A549 (cell line): ENCODE measurements around the gene PCSK6. TPM values are rescaled to one million over a fixed set of nuclear protein-coding genes. Genes with fewer than 3 reads are reported as not detected.
"Not testable (repeated sequence)": the region's sequence is repeated elsewhere in the genome, so short reads cannot be mapped to it uniquely, and the experiment has no call there.

Source experiments
- ATAC-seq, 2 experiments: fragments of 200-7000 bp in 1 of 2; fragments of >200 bp in 1 of 2; cut with Nextera tagmentation in 1 of 2; cut with Tn5 transposase in 1 of 2; 3 replicates each; pipeline versions ENCODE4 v1.8.0 to v1.9.1; 2018 to 2020; ENCODE audit warnings: mild to moderate bottlenecking in 1 of 2, moderate library complexity in 1 of 2
- CTCF ChIA-PET: fragments of 300-600 bp; sonication (Branson Sonifier 250); formaldehyde crosslinking; extraction: SDS; loops from one replicate; lab custom pipeline; 2021; ENCODE audit warnings: antibody characterized with exemption, inconsistent platforms; lab: Yijun Ruan, JAX
- POLR2A ChIA-PET: fragments of 350-600 bp; formaldehyde crosslinking; extraction: SDS; loops from one replicate; lab custom pipeline; 2021; ENCODE audit warnings: antibody characterized with exemption, inconsistent platforms; lab: Yijun Ruan, JAX
- DNase-seq, 2 experiments: peaks; one replicate each; pipeline versions ENCODE4 v3.0.0 to v3.0.0-alpha.2; 2011 to 2016; ENCODE audit warnings: low read depth in 1 of 2, low spot score in 1 of 2
- FAIRE-seq: peaks from 2 replicates; lab custom pipeline; 2011; peaks lifted over from hg19 to GRCh38; lab: Jason Lieb, UNC
- H3K27ac ChIP-seq, 2 experiments: fragments of >200 bp; sonication (Bioruptor Twin); formaldehyde crosslinking; 3 replicates each; pipeline ENCODE4 v1.5.1; 2016 to 2017
- H3K4me1 ChIP-seq: fragments of >200 bp; sonication (Bioruptor Twin); formaldehyde crosslinking; 3 replicates; pipeline ENCODE4 v1.6.1; 2016
- H3K4me2 ChIP-seq: fragments of >200 bp; sonication (Bioruptor Twin); formaldehyde crosslinking; 3 replicates; pipeline ENCODE4 v1.6.1; 2016
- H3K4me3 ChIP-seq: fragments of >200 bp; sonication (Bioruptor Twin); formaldehyde crosslinking; 3 replicates; pipeline ENCODE4 v1.5.1; 2016
- H3K9me3 ChIP-seq: fragments of >200 bp; sonication (Bioruptor Twin); formaldehyde crosslinking; 3 replicates; pipeline ENCODE4 v1.6.1; 2016
- BHLHE40 ChIP-seq: IDR thresholded peaks from 2 replicates; pipeline ENCODE4 v1.6.1; 2012; ENCODE audit warnings: low read depth, low read length, inconsistent platforms
- CBX2 ChIP-seq: fragments of 200-600 bp; sonication (generic); IDR thresholded peaks from 2 replicates; pipeline ENCODE4 v1.6.1; 2016; ENCODE audit warnings: low read depth, mild to moderate bottlenecking, borderline replicate concordance
- CBX8 ChIP-seq: fragments of 200-600 bp; sonication (generic); IDR thresholded peaks from 2 replicates; pipeline ENCODE4 v1.6.1; 2016
- CHD4 ChIP-seq: fragments of 200-600 bp; sonication (generic); IDR thresholded peaks from 2 replicates; pipeline ENCODE4 v1.6.1; 2016; ENCODE audit warnings: antibody characterized with exemption, mild to moderate bottlenecking, borderline replicate concordance
- EP300 ChIP-seq, 2 experiments: fragments of >200 bp; sonication (Bioruptor Twin); formaldehyde crosslinking; IDR thresholded peaks; 2 replicates in 1 of 2; 3 replicates in 1 of 2; pipeline ENCODE4 v1.6.1; 2016 to 2017
- FOSB ChIP-seq: fragments of 250-450 bp; sonication (Bioruptor Pico); IDR thresholded peaks from 2 replicates; pipeline ENCODE4 v1.5.0; 2020; ENCODE audit warnings: mild to moderate bottlenecking, moderate library complexity
- FOSL2 ChIP-seq, 2 experiments: fragments of 450-650 bp in 1 of 2; fragments of >200 bp in 1 of 2; sonication (Bioruptor Twin) in 1 of 2; formaldehyde crosslinking; IDR thresholded peaks; 2 replicates each; pipeline versions ENCODE4 v1.5.0 to v1.6.1; 2016 to 2020; ENCODE audit warnings: mild to moderate bottlenecking in 1 of 2, moderate library complexity in 1 of 2
- HEYL ChIP-seq: fragments of 250-450 bp; sonication (Bioruptor Pico); IDR thresholded peaks from 2 replicates; pipeline ENCODE4 v1.8.0; 2021; ENCODE audit warnings: mild to moderate bottlenecking, moderate library complexity
- HMGXB4 ChIP-seq: fragments of 250-450 bp; sonication (Bioruptor Pico); IDR thresholded peaks from 2 replicates; pipeline ENCODE4 v1.5.0; 2021; ENCODE audit warnings: mild to moderate bottlenecking, moderate library complexity, borderline replicate concordance
- HOXB13 ChIP-seq: fragments of 250-450 bp; sonication (Bioruptor Pico); IDR thresholded peaks from 2 replicates; pipeline ENCODE4 v1.5.0; 2020; ENCODE audit warnings: low read depth, mild to moderate bottlenecking, moderate library complexity
- KDM5A ChIP-seq: fragments of 200-600 bp; sonication (generic); IDR thresholded peaks from 2 replicates; pipeline ENCODE4 v1.6.1; 2016; ENCODE audit warnings: antibody characterized with exemption, mild to moderate bottlenecking
- MAX ChIP-seq: IDR thresholded peaks from 2 replicates; pipeline ENCODE4 v1.6.1; 2012
- MYC ChIP-seq: IDR thresholded peaks from 2 replicates; pipeline ENCODE4 v1.6.1; 2012; ENCODE audit warnings: mild to moderate bottlenecking, inconsistent platforms, low read length, improper control_type of control experiment, borderline replicate concordance
- NR3C1 ChIP-seq: fragments of >200 bp; sonication (Bioruptor Twin); formaldehyde crosslinking; IDR thresholded peaks from 3 replicates; pipeline ENCODE4 v1.6.1; 2017
- POLR2A ChIP-seq: IDR thresholded peaks from 2 replicates; pipeline ENCODE4 v1.6.1; 2012; ENCODE audit warnings: mild to moderate bottlenecking, low read length
- RARB ChIP-seq: fragments of 250-450 bp; sonication (Bioruptor Pico); IDR thresholded peaks from 2 replicates; pipeline ENCODE4 v1.8.0; 2021; ENCODE audit warnings: mild to moderate bottlenecking, moderate library complexity
- REST ChIP-seq: fragments of 200-600 bp; sonication (generic); IDR thresholded peaks from 2 replicates; pipeline ENCODE4 v1.6.1; 2016; ENCODE audit warnings: antibody characterized with exemption, mild to moderate bottlenecking, moderate library complexity
- ZFP36 ChIP-seq: fragments of 450-650 bp; IDR thresholded peaks from 2 replicates; pipeline ENCODE4 v1.6.1; 2014; ENCODE audit warnings: borderline replicate concordance; ENCODE audit not compliant: partially characterized antibody
- ZNF302 ChIP-seq: fragments of 250-450 bp; sonication (Bioruptor Pico); IDR thresholded peaks from 2 replicates; pipeline ENCODE4 v1.9.0; 2021; ENCODE audit warnings: inconsistent platforms, mild to moderate bottlenecking, moderate library complexity
- ZSCAN20 ChIP-seq: fragments of 250-450 bp; sonication (Bioruptor Pico); IDR thresholded peaks from 2 replicates; pipeline ENCODE4 v1.8.0; 2022; ENCODE audit warnings: mild to moderate bottlenecking, moderate library complexity
- WGBS: methylation state at CpG from one replicate; pipeline ENCODE4 v1.1.6; 2017; ENCODE audit errors: missing lambda C conversion rate; 5-methylcytosine and 5-hydroxymethylcytosine counted together
- polyA plus RNA-seq, 4 experiments: library from polyadenylated mRNA; depleted of rRNA in 3 of 4; stranded (reverse); fragments of >200 nt; fragmentation: RNase III in 1 of 4; extraction: RNeasy Plus Mini Kit Qiagen cat#74134 plus additional on column Dnase treatment in 1 of 4; gene quantifications; 2 replicates in 3 of 4; 3 replicates in 1 of 4; pipeline ENCODE4 v1.2.3, GENCODE V29; 2011 to 2017
- TF ChIP-seq, protein P1 (sequence below): IDR thresholded peaks from 2 replicates; pipeline ENCODE4 v1.6.1; 2012; ENCODE audit warnings: low read depth, borderline replicate concordance
- TF ChIP-seq, protein P2 (sequence below): fragments of 150-350 bp; IDR thresholded peaks from 2 replicates; pipeline ENCODE4 v1.6.1; 2014; ENCODE audit warnings: low read depth, mild to moderate bottlenecking, low read length

PCSK6 gene
- polyA plus RNA-seq, 2 of the 4 experiments (the other 2 are of a cell fraction), result 10.0 to 15.2 TPM

GRCh38 chr15:101333907-101334789 lies 155.4 kb downstream of the PCSK6 start:
- CTCF ChIA-PET, result interaction anchor here (1.0 to 2.8 kb wide), 3 partner anchors 8 to 307 kb away, joined by 3 to 11 read pairs (median 3); no protein-coding TSS in a partner anchor
- H3K4me1 ChIP-seq, POLR2A ChIA-PET, H3K4me2 ChIP-seq, H3K4me3 ChIP-seq: not testable (repeated sequence)
- H3K9me3 ChIP-seq, result peaks cover 14% of the 10 kb centered on the region; the same call in 2 of the 3 replicates
- DNase-seq, result peak in 1 of 2 experiments; percentile 19
- 0 out of 2 replicates have a peak, but pooled peaks have one; percentile 15 for TF ChIP-seq MAX
- TF ChIP-seq, all 56 proteins: peak for 1; not testable (repeated sequence) for 55
- H3K27ac ChIP-seq, FAIRE-seq: not testable (repeated sequence)
- 87% methylated on average over 11 of the region's 16 CpGs for WGBS
- ATAC-seq, result peak in 1 of 2 experiments; percentile 51; a peak in 2 of 6 replicates

DNA sequence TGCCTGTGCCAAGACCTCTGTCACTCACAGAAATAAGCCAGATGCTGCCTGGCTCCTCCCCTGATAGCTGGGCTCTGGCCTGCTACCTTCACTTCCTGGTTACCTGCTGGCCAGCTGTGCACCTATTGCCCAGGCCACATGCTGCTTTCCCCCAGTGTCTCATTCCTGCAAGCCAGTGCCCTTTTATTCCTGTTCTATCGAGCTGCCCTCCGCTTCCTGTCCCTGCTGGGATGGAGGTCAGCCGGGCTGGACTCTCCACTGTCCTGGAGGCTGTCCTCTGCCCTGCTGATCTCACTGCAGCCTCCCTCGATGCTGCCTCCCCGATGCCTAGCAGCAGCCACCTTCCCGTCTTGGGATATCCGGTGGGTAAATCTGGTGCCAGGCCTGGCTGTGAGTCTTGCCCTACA lies 157.4 kb downstream of the PCSK6 start:
- no peak for TF ChIP-seq CBX8
- TF ChIP-seq MYC, result no peak
- no peak for TF ChIP-seq HOXB13 (CRISPR knock-in tag)
- TF ChIP-seq ZNF302 (CRISPR knock-in tag), result no peak
- TF ChIP-seq KDM5A, result no peak
- H3K4me3 ChIP-seq, result no peak overlapping the region
- ATAC-seq, result no peak
- no peaks in the 10 kb centered on the region for H3K4me1 ChIP-seq
- WGBS, result 90% methylated on average over 7 of the region's 7 CpGs
- H3K27ac ChIP-seq, result no peak overlapping the region
- no peak for DNase-seq
- FAIRE-seq, result no peak
- peaks cover 14% of the 10 kb centered on the region; the same call in 2 of the 3 replicates for H3K9me3 ChIP-seq
- ChIA-PET CTCF (interaction anchor here (1.5 to 2.8 kb wide), 2 partner anchors 19 to 309 kb away, joined by 3 to 11 read pairs; no protein-coding TSS in a partner anchor), POLR2A (no interaction called here)
- no peak overlapping the region for H3K4me2 ChIP-seq

- TF ChIP-seq FOSB (no peak), ZSCAN20 (CRISPR knock-in tag) (no peak), EP300 (IDR thresholded peaks at IDR 0.05) (no peak), FOSL2 (IDR thresholded peaks at IDR 0.05) (no peak), FOSL2 (CRISPR knock-in tag; IDR thresholded peaks at IDR 0.05) (no peak), MYC (no peak), CHD4 (no peak), POLR2A (no peak), MAX (no peak), NR3C1 (no peak), CBX2 (no peak), REST (no peak), HMGXB4 (CRISPR knock-in tag) (no peak), BHLHE40 (no peak), ZFP36 (no peak), HEYL (CRISPR knock-in tag) (no peak), RARB (CRISPR knock-in tag) (no peak)
- TF ChIP-seq, protein P1, sequence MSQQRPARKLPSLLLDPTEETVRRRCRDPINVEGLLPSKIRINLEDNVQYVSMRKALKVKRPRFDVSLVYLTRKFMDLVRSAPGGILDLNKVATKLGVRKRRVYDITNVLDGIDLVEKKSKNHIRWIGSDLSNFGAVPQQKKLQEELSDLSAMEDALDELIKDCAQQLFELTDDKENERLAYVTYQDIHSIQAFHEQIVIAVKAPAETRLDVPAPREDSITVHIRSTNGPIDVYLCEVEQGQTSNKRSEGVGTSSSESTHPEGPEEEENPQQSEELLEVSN, result no peak
- TF ChIP-seq, protein P2, sequence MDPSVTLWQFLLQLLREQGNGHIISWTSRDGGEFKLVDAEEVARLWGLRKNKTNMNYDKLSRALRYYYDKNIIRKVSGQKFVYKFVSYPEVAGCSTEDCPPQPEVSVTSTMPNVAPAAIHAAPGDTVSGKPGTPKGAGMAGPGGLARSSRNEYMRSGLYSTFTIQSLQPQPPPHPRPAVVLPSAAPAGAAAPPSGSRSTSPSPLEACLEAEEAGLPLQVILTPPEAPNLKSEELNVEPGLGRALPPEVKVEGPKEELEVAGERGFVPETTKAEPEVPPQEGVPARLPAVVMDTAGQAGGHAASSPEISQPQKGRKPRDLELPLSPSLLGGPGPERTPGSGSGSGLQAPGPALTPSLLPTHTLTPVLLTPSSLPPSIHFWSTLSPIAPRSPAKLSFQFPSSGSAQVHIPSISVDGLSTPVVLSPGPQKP, result no peak
- DNase-seq (no peak), FAIRE-seq (no peak), ATAC-seq (no peak)
- ChIA-PET POLR2A (no interaction called here), CTCF (interaction anchor here (1.0 to 1.1 kb wide), 2 partner anchors 11 to 334 kb away, joined by 4 read pairs; no protein-coding TSS in a partner anchor)
- WGBS, result 79% methylated on average over 8 of the region's 9 CpGs
- Histone ChIP-seq H3K9me3 (peaks cover 10% of the 10 kb centered on the region; the same call in 2 of the 3 replicates), H3K4me1 (no peaks in the 10 kb centered on the region), H3K4me2 (no peak overlapping the region), H3K27ac (no peak overlapping the region), H3K4me3 (no peak overlapping the region)
These were observed 159.6 kb downstream of the PCSK6 start for GRCh38 chr15:101329867-101330380.
